Measurements from ENCODE around the gene KRTAP4-3. TPM values are rescaled to one million over a fixed set of nuclear protein-coding genes. Genes with fewer than 3 reads are reported as not detected.
"Not testable (repeated sequence)": the region's sequence is repeated elsewhere in the genome, so short reads cannot be mapped to it uniquely, and the experiment has no call there.

KRTAP4-3 gene
- total RNA-seq, 1 donor from 2014 or later, result not detected

DNA sequence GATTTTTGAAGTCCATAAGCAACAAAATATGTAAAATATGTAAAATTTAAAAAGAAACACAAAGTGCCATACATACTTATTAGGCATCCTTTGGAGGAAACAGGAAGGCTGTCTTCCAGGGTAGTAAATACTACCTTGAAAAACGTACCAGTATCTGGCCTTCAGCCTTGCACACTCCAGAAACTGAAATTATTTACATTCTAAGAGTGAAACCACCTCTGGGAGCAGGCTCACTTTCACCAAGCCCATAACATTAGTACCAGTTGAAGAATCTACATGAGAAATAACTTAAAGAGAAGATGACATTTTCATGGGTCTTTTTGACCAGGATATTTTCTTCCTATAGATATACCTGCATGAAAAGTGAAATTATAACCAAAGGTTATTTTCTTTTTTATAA is 28.0 kb upstream of the KRTAP4-3 start:
- Histone ChIP-seq H3K36me3 (no peaks in the 10 kb centered on the region), H3K27ac (replicated peaks) (no peak overlapping the region), H3K27me3 (ENCODE audit: low read depth) (peaks cover 18% of the 10 kb centered on the region), H3K9me3 (replicated peaks) (peaks cover 31% of the 10 kb centered on the region), H3K4me3 (no peak overlapping the region), H3K4me1 (no peaks in the 10 kb centered on the region)
- TF ChIP-seq CTCF (IDR thresholded peaks at IDR 0.05; ENCODE audit: borderline replicate concordance), result no peak
- no peak for DNase-seq
- intact Hi-C loops (cut with micrococcal nuclease), result no loop called here

DNA sequence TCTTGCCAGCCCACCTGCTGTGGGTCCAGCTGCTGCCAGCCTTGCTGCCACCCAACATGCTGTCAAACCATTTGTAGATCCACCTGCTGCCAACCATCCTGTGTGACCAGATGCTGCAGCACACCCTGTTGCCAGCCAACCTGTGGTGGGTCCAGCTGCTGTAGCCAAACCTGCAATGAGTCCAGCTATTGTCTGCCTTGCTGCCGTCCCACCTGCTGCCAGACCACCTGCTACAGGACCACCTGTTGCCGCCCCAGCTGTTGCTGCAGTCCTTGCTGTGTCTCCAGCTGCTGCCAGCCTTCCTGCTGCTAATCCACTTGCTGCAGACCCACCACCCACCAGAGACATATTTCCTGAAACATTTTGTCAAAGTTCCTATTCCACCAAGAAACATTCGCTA is 22.3 kb upstream of the KRTAP4-3 start:
- TF ChIP-seq CTCF (IDR thresholded peaks at IDR 0.05; ENCODE audit: borderline replicate concordance), result no peak
- Histone ChIP-seq H3K9me3 (replicated peaks) (peaks cover 15% of the 10 kb centered on the region), H3K27me3 (ENCODE audit: low read depth) (peaks cover 62% of the 10 kb centered on the region), H3K36me3 (no peaks in the 10 kb centered on the region), H3K4me3 (no peak overlapping the region), H3K4me1 (no peaks in the 10 kb centered on the region), H3K27ac (replicated peaks) (no peak overlapping the region)
- intact Hi-C loops (cut with micrococcal nuclease), result no loop called here
- DNase-seq, result no peak

DNA sequence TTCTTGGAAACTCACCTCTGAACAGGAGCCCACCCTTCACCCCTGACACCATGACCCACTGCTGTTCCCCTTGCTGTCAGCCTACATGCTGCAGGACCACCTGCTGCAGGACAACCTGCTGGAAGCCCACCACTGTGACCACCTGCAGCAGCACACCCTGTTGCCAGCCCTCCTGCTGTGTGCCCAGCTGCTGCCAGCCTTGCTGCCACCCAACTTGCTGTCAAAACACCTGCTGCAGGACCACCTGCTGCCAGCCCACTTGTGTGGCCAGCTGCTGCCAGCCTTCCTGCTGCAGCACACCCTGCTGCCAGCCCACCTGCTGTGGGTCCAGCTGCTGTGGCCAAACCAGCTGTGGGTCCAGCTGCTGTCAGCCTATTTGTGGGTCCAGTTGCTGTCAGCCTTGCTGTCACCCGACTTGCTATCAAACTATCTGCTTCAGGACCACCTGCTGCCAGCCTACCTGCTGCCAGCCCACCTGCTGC is 21.9 kb upstream of the KRTAP4-3 start, which contains the start of gene KRTAP9-1:
Gene KRTAP9-1, plus strand, starts transcription at position 51 of the 482 bp plus-strand sequence. Its CDS starts 0 bp downstream, at position 51.
- DNase-seq, result not testable (repeated sequence)

GRCh38 chr17:41186872-41187271 is 18.9 kb upstream of the KRTAP4-3 start:
- Histone ChIP-seq H3K9me3 (replicated peaks) (no peaks in the 10 kb centered on the region), H3K4me3 (no peak overlapping the region), H3K27ac (replicated peaks) (no peak overlapping the region), H3K36me3 (no peaks in the 10 kb centered on the region), H3K27me3 (ENCODE audit: low read depth) (peaks cover 73% of the 10 kb centered on the region), H3K4me1 (no peaks in the 10 kb centered on the region)
- intact Hi-C loops (cut with micrococcal nuclease), result no loop called here
- TF ChIP-seq CTCF (IDR thresholded peaks at IDR 0.05; ENCODE audit: borderline replicate concordance), result no peak
- DNase-seq, result no peak

More for the DNA sequence above, 21.9 kb upstream of the KRTAP4-3 start, which contains the start of gene KRTAP9-1:
- H3K27ac ChIP-seq (replicated peaks); H3K4me3 ChIP-seq; H3K36me3 ChIP-seq; intact Hi-C loops (cut with micrococcal nuclease); H3K4me1 ChIP-seq: not testable (repeated sequence)
- Histone ChIP-seq H3K27me3 (ENCODE audit: low read depth) (peaks cover 66% of the 10 kb centered on the region), H3K9me3 (replicated peaks) (peaks cover 13% of the 10 kb centered on the region)

- Histone ChIP-seq H3K4me1 (no peaks in the 10 kb centered on the region), H3K4me3 (no peak overlapping the region), H3K27me3 (ENCODE audit: low read depth) (peaks cover 61% of the 10 kb centered on the region), H3K27ac (replicated peaks) (no peak overlapping the region), H3K9me3 (replicated peaks) (no peaks in the 10 kb centered on the region), H3K36me3 (no peaks in the 10 kb centered on the region)
- TF ChIP-seq CTCF (IDR thresholded peaks at IDR 0.05; ENCODE audit: borderline replicate concordance), result no peak
- intact Hi-C loops (cut with micrococcal nuclease), result no loop called here
- no peak for DNase-seq
Measured at GRCh38 chr17:41185001-41185400, 17.0 kb upstream of the KRTAP4-3 start.

DNA sequence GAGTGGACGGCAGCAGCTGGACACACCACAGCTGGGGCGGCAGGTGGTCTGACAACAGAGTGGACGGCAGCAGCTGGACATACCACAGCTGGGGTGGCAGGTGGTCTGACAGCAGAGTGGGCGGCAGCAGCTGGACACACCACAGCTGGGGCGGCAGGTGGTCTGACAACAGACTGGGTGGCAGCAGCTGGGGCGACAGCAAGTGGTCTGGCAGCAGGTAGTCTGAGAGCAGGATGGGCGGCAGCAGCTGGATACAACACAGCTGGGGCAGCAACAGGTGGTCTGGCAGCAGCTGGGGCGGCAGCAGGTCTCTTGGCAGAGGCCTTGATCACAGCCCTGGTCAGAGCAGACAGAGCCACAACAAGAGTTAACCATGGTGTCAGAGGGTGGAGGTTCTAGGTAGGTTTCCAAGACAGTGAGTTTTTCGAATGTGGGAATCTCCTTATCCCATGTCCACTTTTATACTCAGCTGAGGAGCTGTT is 16.5 kb upstream of the KRTAP4-3 start, which contains the start of gene KRTAP4-1:
Gene KRTAP4-1, minus strand, starts transcription at position 432 of the 482 bp plus-strand sequence. Its CDS starts 57 bp downstream, at position 375.
- Histone ChIP-seq H3K4me3 (no peak within 1 kb of the TSS), H3K27me3 (ENCODE audit: low read depth) (peaks cover 59% of the 10 kb centered on the region), H3K36me3 (no peaks in the 10 kb centered on the region), H3K4me1 (no peaks in the 10 kb centered on the region), H3K9me3 (replicated peaks) (no peaks in the 10 kb centered on the region), H3K27ac (replicated peaks) (no peak within 1 kb of the TSS)
- intact Hi-C loops (cut with micrococcal nuclease), result no loop called here
- TF ChIP-seq CTCF (IDR thresholded peaks at IDR 0.05; ENCODE audit: borderline replicate concordance), result no peak
- DNase-seq, result no peak

All from left ventricle myocardium inferior (tissue), 1 donor.